NT2/D1 (cell line): Measurements from ENCODE around the gene MYO1D.
"Not testable (repeated sequence)": the region's sequence is repeated elsewhere in the genome, so short reads cannot be mapped to it uniquely, and the experiment has no call there.

Experiments
- DNase-seq: peaks from one replicate; pipeline ENCODE4 v3.0.0-alpha.2; 2011; ENCODE audit warnings: low read depth, low spot score
- H3K27me3 ChIP-seq: 2 replicates; pipeline ENCODE4 v1.6.0; 2011; ENCODE audit warnings: mild to moderate bottlenecking; ENCODE audit not compliant: insufficient read length, insufficient read depth
- H3K36me3 ChIP-seq: 2 replicates; pipeline ENCODE4 v1.6.1; 2011; ENCODE audit warnings: mild to moderate bottlenecking, low read length, mixed read lengths; ENCODE audit not compliant: insufficient read depth, insufficient read length
- H3K4me1 ChIP-seq: 2 replicates; pipeline ENCODE4 v1.5.1; 2011; ENCODE audit not compliant: insufficient read depth, insufficient read length
- H3K4me3 ChIP-seq: 2 replicates; pipeline ENCODE4 v1.5.1; 2011; ENCODE audit warnings: low read depth; ENCODE audit not compliant: insufficient read length
- H3K9ac ChIP-seq: 2 replicates; pipeline ENCODE4 v1.6.0; 2011; ENCODE audit warnings: low read depth; ENCODE audit not compliant: insufficient read length
- H3K9me3 ChIP-seq: 2 replicates; pipeline ENCODE4 v1.5.1; 2011; ENCODE audit warnings: mild to moderate bottlenecking, low read length; ENCODE audit not compliant: insufficient read depth
- SUZ12 ChIP-seq: IDR thresholded peaks from 2 replicates; pipeline ENCODE4 v1.6.1; 2011; ENCODE audit not compliant: insufficient read length, insufficient read depth; ENCODE audit errors: extremely low read depth
- YY1 ChIP-seq: IDR thresholded peaks from 2 replicates; pipeline ENCODE4 v1.6.1; 2011; ENCODE audit not compliant: insufficient read length, insufficient read depth
- ZNF274 ChIP-seq: IDR thresholded peaks from 2 replicates; pipeline ENCODE4 v1.6.1; 2011; ENCODE audit warnings: mild to moderate bottlenecking, low read depth, low read length

The MYO1D gene

GRCh38 chr17:32461498-32461852, 415.4 kb downstream of the MYO1D start:
- peaks cover 71% of the 10 kb centered on the region for H3K36me3 ChIP-seq
- no peak for TF ChIP-seq ZNF274
- no peak for TF ChIP-seq SUZ12
- TF ChIP-seq YY1: no peak
- DNase-seq: no peak

GRCh38 chr17:32460054-32460453, 416.9 kb downstream of the MYO1D start:
- Histone ChIP-seq H3K36me3 (peaks cover 71% of the 10 kb centered on the region), H3K4me3 (no peak overlapping the region), H3K4me1 (no peaks in the 10 kb centered on the region), H3K9me3 (no peaks in the 10 kb centered on the region), H3K27me3 (no peaks in the 10 kb centered on the region), H3K9ac (no peak overlapping the region)
- no peak for TF ChIP-seq YY1
- TF ChIP-seq ZNF274: no peak
- no peak for TF ChIP-seq SUZ12
- DNase-seq: no peak

More at GRCh38 chr17:32461498-32461852, 415.4 kb downstream of the MYO1D start:
- no peaks in the 10 kb centered on the region for H3K4me1 ChIP-seq
- H3K9me3 ChIP-seq: no peaks in the 10 kb centered on the region
- H3K4me3 ChIP-seq: no peak overlapping the region
- H3K9ac ChIP-seq: no peak overlapping the region
- no peaks in the 10 kb centered on the region for H3K27me3 ChIP-seq

- peaks cover 72% of the 10 kb centered on the region for H3K36me3 ChIP-seq
- H3K9ac ChIP-seq: no peak overlapping the region
- no peaks in the 10 kb centered on the region for H3K4me1 ChIP-seq
- no peak for DNase-seq
- H3K27me3 ChIP-seq: no peaks in the 10 kb centered on the region
- no peaks in the 10 kb centered on the region for H3K9me3 ChIP-seq
- H3K4me3 ChIP-seq: no peak overlapping the region
- TF ChIP-seq ZNF274: no peak
- no peak for TF ChIP-seq SUZ12
- TF ChIP-seq YY1: no peak
Measured at GRCh38 chr17:32458371-32458770, 418.6 kb downstream of the MYO1D start.

- TF ChIP-seq YY1: no peak
- TF ChIP-seq ZNF274: no peak
- TF ChIP-seq SUZ12: no peak
- Histone ChIP-seq H3K4me3 (no peak overlapping the region), H3K9ac (no peak overlapping the region), H3K4me1 (no peaks in the 10 kb centered on the region), H3K9me3 (no peaks in the 10 kb centered on the region), H3K36me3 (peaks cover 84% of the 10 kb centered on the region), H3K27me3 (no peaks in the 10 kb centered on the region)
- DNase-seq: no peak
Measured at GRCh38 chr17:32453370-32453769, 423.6 kb downstream of the MYO1D start.

- no peak overlapping the region for H3K9ac ChIP-seq
- no peaks in the 10 kb centered on the region for H3K4me1 ChIP-seq
- TF ChIP-seq SUZ12: no peak
- no peak for TF ChIP-seq ZNF274
- no peak for TF ChIP-seq YY1
- H3K4me3 ChIP-seq: no peak overlapping the region
- DNase-seq: no peak
- H3K9me3 ChIP-seq: no peaks in the 10 kb centered on the region
- H3K27me3 ChIP-seq: no peaks in the 10 kb centered on the region
- peaks cover 86% of the 10 kb centered on the region for H3K36me3 ChIP-seq
Measured at GRCh38 chr17:32452281-32452680, 424.6 kb downstream of the MYO1D start.

GRCh38 chr17:32451879-32452278, 425.0 kb downstream of the MYO1D start:
- TF ChIP-seq ZNF274: no peak
- TF ChIP-seq YY1: no peak
- TF ChIP-seq SUZ12: no peak
- Histone ChIP-seq H3K4me1 (no peaks in the 10 kb centered on the region), H3K4me3 (no peak overlapping the region), H3K27me3 (no peaks in the 10 kb centered on the region), H3K36me3 (peaks cover 86% of the 10 kb centered on the region), H3K9ac (no peak overlapping the region), H3K9me3 (no peaks in the 10 kb centered on the region)
- no peak for DNase-seq

GRCh38 chr17:32450379-32450778, 426.5 kb downstream of the MYO1D start:
- not testable (repeated sequence) for DNase-seq, H3K27me3 ChIP-seq

GRCh38 chr17:32449963-32450362, 427.0 kb downstream of the MYO1D start:
- no peaks in the 10 kb centered on the region for H3K27me3 ChIP-seq
- no peak for DNase-seq
- no peak overlapping the region for H3K9ac ChIP-seq
- H3K4me3 ChIP-seq: no peak overlapping the region
- no peaks in the 10 kb centered on the region for H3K9me3 ChIP-seq
- no peak for TF ChIP-seq ZNF274
- no peak for TF ChIP-seq SUZ12
- no peak for TF ChIP-seq YY1
- no peaks in the 10 kb centered on the region for H3K4me1 ChIP-seq
- H3K36me3 ChIP-seq: peaks cover 86% of the 10 kb centered on the region

More at GRCh38 chr17:32450379-32450778, 426.5 kb downstream of the MYO1D start:
- H3K9me3 ChIP-seq, H3K9ac ChIP-seq, H3K4me1 ChIP-seq, H3K4me3 ChIP-seq: not testable (repeated sequence)
- H3K36me3 ChIP-seq: peaks cover 89% of the 10 kb centered on the region
